NCI-H1930 (cell line): Measurements from ENCODE around the gene LRPAP1.
"Not testable (repeated sequence)": the region's sequence is repeated elsewhere in the genome, so short reads cannot be mapped to it uniquely, and the experiment has no call there.

ENCODE experiments used
- DNase-seq, 2 experiments: peaks; one replicate each; lab custom pipeline; 2025; lab: John Stamatoyannopoulos, UW

Gene LRPAP1

GRCh38 chr4:3460926-3461325 is 71.3 kb downstream of the LRPAP1 start:
- DNase-seq, result no peak

- DNase-seq, result not testable (repeated sequence)
Observed at GRCh38 chr4:3459156-3459555, 73.1 kb downstream of the LRPAP1 start.

- no peak for DNase-seq
Observed at GRCh38 chr4:3458371-3458770, 73.9 kb downstream of the LRPAP1 start.

GRCh38 chr4:3455596-3455995 is 76.6 kb downstream of the LRPAP1 start:
- not testable (repeated sequence) for DNase-seq
